Kidney epithelial cell (primary cell): Measurements from ENCODE around the gene OXGR1. TPM values are rescaled to one million over a fixed set of nuclear protein-coding genes. Genes with fewer than 3 reads are reported as not detected.
A peak's percentile ranks its signal among the peaks of the same experiment; 100 is the strongest.

Experiments
- DNase-seq: peaks from one replicate; pipeline ENCODE4 v3.0.0-alpha.2; 2010; ENCODE audit warnings: low read depth
- H3K27me3 ChIP-seq: 2 replicates; pipeline ENCODE4 v1.6.0; 2011; ENCODE audit warnings: low read length; ENCODE audit not compliant: control insufficient read depth, insufficient read depth
- H3K36me3 ChIP-seq: 2 replicates; pipeline ENCODE4 v1.5.1; 2011; ENCODE audit warnings: low read length; ENCODE audit not compliant: control insufficient read depth, insufficient read depth
- H3K4me3 ChIP-seq: 2 replicates; pipeline ENCODE4 v1.5.1; 2011; ENCODE audit warnings: low read depth, mild to moderate bottlenecking, control low read depth, low read length
- CTCF ChIP-seq: IDR thresholded peaks from 2 replicates; pipeline ENCODE4 v1.5.1; 2011; ENCODE audit warnings: mild to moderate bottlenecking, moderate library complexity, low read length, control low read depth, inconsistent platforms; ENCODE audit not compliant: insufficient read depth, poor library complexity, severe bottlenecking
- total RNA-seq: library from RNA; depleted of rRNA; stranded (reverse); fragments of >200 nt; gene quantifications from 2 replicates; pipeline ENCODE4 v1.2.3, GENCODE V29; 2015

Gene OXGR1
- not detected in 2 replicates for total RNA-seq

- no peak for DNase-seq
- peaks cover 20% of the 10 kb centered on the region for H3K27me3 ChIP-seq
- peak within 1 kb of the TSS; percentile 39 for H3K4me3 ChIP-seq
- no peak for TF ChIP-seq CTCF
- H3K36me3 ChIP-seq: no peaks in the 10 kb centered on the region
These were observed at the start of gene OXGR1 for GRCh38 chr13:96994017-96994857. Gene OXGR1, minus strand, starts transcription at chr13:96994476. Its CDS starts 6,717 bp downstream, at chr13:96987759.

GRCh38 chr13:97043302-97043701, 49.0 kb upstream of the OXGR1 start:
- H3K4me3 ChIP-seq: no peak overlapping the region
- DNase-seq: no peak
- no peaks in the 10 kb centered on the region for H3K27me3 ChIP-seq
- no peak for TF ChIP-seq CTCF
- no peaks in the 10 kb centered on the region for H3K36me3 ChIP-seq

GRCh38 chr13:97030705-97031452, 36.6 kb upstream of the OXGR1 start:
- no peak for DNase-seq

GRCh38 chr13:97028441-97029299, 34.4 kb upstream of the OXGR1 start:
- DNase-seq: no peak
- H3K27me3 ChIP-seq: no peaks in the 10 kb centered on the region
- TF ChIP-seq CTCF: peak; percentile 72
- H3K36me3 ChIP-seq: no peaks in the 10 kb centered on the region
- no peak overlapping the region for H3K4me3 ChIP-seq

More at GRCh38 chr13:97030705-97031452, 36.6 kb upstream of the OXGR1 start:
- H3K4me3 ChIP-seq: no peak overlapping the region
- H3K36me3 ChIP-seq: no peaks in the 10 kb centered on the region
- peak; percentile 29 for TF ChIP-seq CTCF
- H3K27me3 ChIP-seq: no peaks in the 10 kb centered on the region

- Histone ChIP-seq H3K27me3 (no peaks in the 10 kb centered on the region), H3K36me3 (no peaks in the 10 kb centered on the region), H3K4me3 (no peak overlapping the region)
- no peak for TF ChIP-seq CTCF
- DNase-seq: no peak
These were observed 32.9 kb upstream of the OXGR1 start for GRCh38 chr13:97027162-97027554.
